ENCODE results near the gene ZBTB20. TPM values are rescaled to one million over a fixed set of nuclear protein-coding genes. Genes with fewer than 3 reads are reported as not detected.

ZBTB20 gene
- total RNA-seq, 5 donors from 2014 or later (not counting 1 experiment from before 2014, with no cell fraction given): 43.1 to 80.7 (median 48.4) TPM

- Mint-ChIP-seq H3K36me3 (peaks cover 4% of the 10 kb centered on the region), H3K4me1 (peaks cover 0 to 10% (median 2%) of the 10 kb centered on the region in 3 donors), H3K9me3 (peaks cover 0 to 4% (median 3%) of the 10 kb centered on the region in 3 donors), H3K27ac (no peak overlapping the region), H3K4me3 (no peak overlapping the region), H3K27me3 (no peaks in the 10 kb centered on the region)
- Histone ChIP-seq H3K27ac (ENCODE audit: low read length) (no peak overlapping the region), H3K4me1 (ENCODE audit: control insufficient read depth in 1 of 2, extremely low read depth in 1 of 2, insufficient read depth in 2 of 2, low read length in 2 of 2) (no peaks in the 10 kb centered on the region), H3K27me3 (replicated peaks in 1 of 2; ENCODE audit: control insufficient read depth in 2 of 2, extremely low read depth in 1 of 2, insufficient read depth in 2 of 2, low read length in 1 of 2) (no peaks in the 10 kb centered on the region), H3K4me3 (ENCODE audit: control insufficient read depth in 1 of 2, extremely low read depth in 1 of 2, low read length in 1 of 2) (no peak overlapping the region), H3K9me3 (no peaks in the 10 kb centered on the region), H3K36me3 (ENCODE audit: control insufficient read depth in 2 of 2, extremely low read depth in 1 of 2, insufficient read depth in 1 of 2, low read length in 1 of 2) (no peaks in the 10 kb centered on the region)
- ChIA-PET CTCF (interaction anchor here in 1 of 2 donors (0.5 kb wide), 1 partner anchor 54 kb away, joined by 3 read pairs; no protein-coding TSS in a partner anchor), POLR2A (interaction anchor here in 1 of 2 donors (0.6 kb wide), 1 partner anchor 9 kb away, joined by 6 read pairs; no protein-coding TSS in a partner anchor)
- no peak for ATAC-seq (replicated peaks in 1 of 4)
- DNase-seq: no peak
- WGBS (ENCODE audit: insufficient coverage): 100% methylated on average over 1 of the region's 3 CpGs
These were observed 7.5 kb upstream of the ZBTB20 start for GRCh38 chr3:115154611-115155010.

GRCh38 chr3:115151921-115152320 lies 4.8 kb upstream of the ZBTB20 start:
- ChIA-PET POLR2A (no interaction called here), CTCF (interaction anchor here in 1 of 2 donors (0.7 kb wide), 1 partner anchor 25 kb away, joined by 3 read pairs; no protein-coding TSS in a partner anchor)
- no peak overlapping the region for H3K4me3 Mint-ChIP-seq
- H3K27me3 Mint-ChIP-seq: no peaks in the 10 kb centered on the region
- H3K27ac Mint-ChIP-seq: no peak overlapping the region
- H3K4me3 ChIP-seq (ENCODE audit: control insufficient read depth in 1 of 2, extremely low read depth in 1 of 2, low read length in 1 of 2): no peak overlapping the region
- peaks cover 4% of the 10 kb centered on the region for H3K36me3 Mint-ChIP-seq
- peaks cover 4 to 7% of the 10 kb centered on the region in 2 experiments for H3K4me1 ChIP-seq (ENCODE audit: control insufficient read depth in 1 of 2, extremely low read depth in 1 of 2, insufficient read depth in 2 of 2, low read length in 2 of 2)
- no peaks in the 10 kb centered on the region for H3K9me3 ChIP-seq
- H3K27me3 ChIP-seq (replicated peaks in 1 of 2; ENCODE audit: control insufficient read depth in 2 of 2, extremely low read depth in 1 of 2, insufficient read depth in 2 of 2, low read length in 1 of 2): no peaks in the 10 kb centered on the region
- ATAC-seq (replicated peaks in 1 of 4) (no peak), DNase-seq (no peak)
- no peaks in the 10 kb centered on the region for H3K36me3 ChIP-seq (ENCODE audit: control insufficient read depth in 2 of 2, extremely low read depth in 1 of 2, insufficient read depth in 1 of 2, low read length in 1 of 2)
- no peak overlapping the region for H3K27ac ChIP-seq (ENCODE audit: low read length)
- H3K9me3 Mint-ChIP-seq: peaks cover 0 to 4% (median 3%) of the 10 kb centered on the region in 3 donors
- no CpG with 5 or more reads among the region's 2 CpGs for WGBS (ENCODE audit: insufficient coverage)
- H3K4me1 Mint-ChIP-seq: peaks cover 8 to 16% (median 13%) of the 10 kb centered on the region in 3 donors

- peak overlapping the region; percentile 99 for H3K27ac Mint-ChIP-seq
- peaks cover 0 to 4% (median 3%) of the 10 kb centered on the region in 3 donors for H3K9me3 Mint-ChIP-seq
- no peak for ATAC-seq (replicated peaks in 1 of 4)
- no peak for DNase-seq
- Histone ChIP-seq H3K4me1 (ENCODE audit: control insufficient read depth in 1 of 2, extremely low read depth in 1 of 2, insufficient read depth in 2 of 2, low read length in 2 of 2) (peaks cover 7 to 13% of the 10 kb centered on the region in 2 experiments), H3K36me3 (ENCODE audit: control insufficient read depth in 2 of 2, extremely low read depth in 1 of 2, insufficient read depth in 1 of 2, low read length in 1 of 2) (no peaks in the 10 kb centered on the region), H3K27me3 (replicated peaks in 1 of 2; ENCODE audit: control insufficient read depth in 2 of 2, extremely low read depth in 1 of 2, insufficient read depth in 2 of 2, low read length in 1 of 2) (no peaks in the 10 kb centered on the region), H3K4me3 (ENCODE audit: control insufficient read depth in 1 of 2, extremely low read depth in 1 of 2, low read length in 1 of 2) (peak overlapping the region; percentile 76 to 80), H3K9me3 (no peaks in the 10 kb centered on the region), H3K27ac (ENCODE audit: low read length) (peak overlapping the region; percentile 97)
- H3K4me3 Mint-ChIP-seq: peak overlapping the region; percentile 92 to 98 (median 96)
- H3K4me1 Mint-ChIP-seq: peaks cover 29 to 35% (median 32%) of the 10 kb centered on the region in 3 donors
- H3K27me3 Mint-ChIP-seq: no peaks in the 10 kb centered on the region
- 0% methylated on average over 4 of the region's 20 CpGs for WGBS (ENCODE audit: insufficient coverage)
- ChIA-PET POLR2A (interaction anchor here (0.6 to 4.0 kb wide), 5 partner anchors 17 to 764 kb away, joined by 3 to 38 read pairs (median 3); no protein-coding TSS in a partner anchor), CTCF (interaction anchor here in 1 of 2 donors (1.7 kb wide), 1 partner anchor 17 kb away, joined by 7 read pairs; no protein-coding TSS in a partner anchor)
- peaks cover 11% of the 10 kb centered on the region for H3K36me3 Mint-ChIP-seq
These were observed 1.2 kb upstream of the ZBTB20 start for GRCh38 chr3:115148142-115148790.

- under 1% methylated on average over 30 of the region's 54 CpGs for WGBS (ENCODE audit: insufficient coverage)
- H3K27ac ChIP-seq (ENCODE audit: low read length): peak overlapping the region; percentile 97
- no peaks in the 10 kb centered on the region for H3K27me3 Mint-ChIP-seq
- peak; percentile 89 to 100 (median 98) for DNase-seq
- H3K4me3 Mint-ChIP-seq: peak overlapping the region; percentile 92 to 98 (median 96)
- peaks cover 35 to 41% (median 35%) of the 10 kb centered on the region in 3 donors for H3K4me1 Mint-ChIP-seq
- H3K4me3 ChIP-seq (ENCODE audit: control insufficient read depth in 1 of 2, extremely low read depth in 1 of 2, low read length in 1 of 2): peak overlapping the region; percentile 76 to 80
- H3K36me3 ChIP-seq (ENCODE audit: control insufficient read depth in 2 of 2, extremely low read depth in 1 of 2, insufficient read depth in 1 of 2, low read length in 1 of 2): no peaks in the 10 kb centered on the region
- peaks cover 14% of the 10 kb centered on the region for H3K36me3 Mint-ChIP-seq
- no peaks in the 10 kb centered on the region for H3K27me3 ChIP-seq (replicated peaks in 1 of 2; ENCODE audit: control insufficient read depth in 2 of 2, extremely low read depth in 1 of 2, insufficient read depth in 2 of 2, low read length in 1 of 2)
- H3K4me1 ChIP-seq (ENCODE audit: control insufficient read depth in 1 of 2, extremely low read depth in 1 of 2, insufficient read depth in 2 of 2, low read length in 2 of 2): peaks cover 7 to 13% of the 10 kb centered on the region in 2 experiments
- H3K9me3 Mint-ChIP-seq: peaks cover 0 to 4% (median 3%) of the 10 kb centered on the region in 3 donors
- ChIA-PET CTCF (interaction anchor here in 1 of 2 donors (0.6 to 4.0 kb wide), 4 partner anchors 16 to 644 kb away, joined by 3 to 41 read pairs (median 12); no protein-coding TSS in a partner anchor), POLR2A (interaction anchor here (0.6 to 4.0 kb wide), 6 partner anchors 17 to 637 kb away, joined by 3 to 38 read pairs (median 4); no protein-coding TSS in a partner anchor)
- peak; percentile 78 to 81 (median 80) for ATAC-seq (replicated peaks in 1 of 4)
- no peaks in the 10 kb centered on the region for H3K9me3 ChIP-seq
- peak overlapping the region; percentile 99 for H3K27ac Mint-ChIP-seq
These were observed 447 bp upstream of the ZBTB20 start for GRCh38 chr3:115147329-115148141.

- WGBS (ENCODE audit: insufficient coverage): 0% methylated on average over 1 of the region's 9 CpGs
- peak in 34 of 35 experiments; percentile 6 to 74 (median 34) for DNase-seq
- peak overlapping the region; percentile 96 to 97 for H3K27ac Mint-ChIP-seq
- no peak for ATAC-seq (replicated peaks in 1 of 4)
- peaks cover 35 to 50% (median 46%) of the 10 kb centered on the region in 3 donors for H3K4me1 Mint-ChIP-seq
- Histone ChIP-seq H3K27ac (ENCODE audit: low read length) (peak overlapping the region; percentile 92), H3K36me3 (ENCODE audit: control insufficient read depth in 2 of 2, extremely low read depth in 1 of 2, insufficient read depth in 1 of 2, low read length in 1 of 2) (no peaks in the 10 kb centered on the region), H3K27me3 (replicated peaks in 1 of 2; ENCODE audit: control insufficient read depth in 2 of 2, extremely low read depth in 1 of 2, insufficient read depth in 2 of 2, low read length in 1 of 2) (no peaks in the 10 kb centered on the region), H3K4me1 (ENCODE audit: control insufficient read depth in 1 of 2, extremely low read depth in 1 of 2, insufficient read depth in 2 of 2, low read length in 2 of 2) (peaks cover 7 to 13% of the 10 kb centered on the region in 2 experiments), H3K4me3 (ENCODE audit: control insufficient read depth in 1 of 2, extremely low read depth in 1 of 2, low read length in 1 of 2) (peak overlapping the region; percentile 76 to 88), H3K9me3 (no peaks in the 10 kb centered on the region)
- H3K9me3 Mint-ChIP-seq: peaks cover 0 to 4% (median 3%) of the 10 kb centered on the region in 3 donors
- peak overlapping the region; percentile 95 to 98 (median 96) for H3K4me3 Mint-ChIP-seq
- H3K36me3 Mint-ChIP-seq: peaks cover 21% of the 10 kb centered on the region
- ChIA-PET POLR2A (interaction anchor here (0.5 to 4.0 kb wide), 19 partner anchors 8 to 933 kb away, joined by 3 to 38 read pairs (median 5); no protein-coding TSS in a partner anchor), CTCF (interaction anchor here (0.5 to 4.0 kb wide), 18 partner anchors 18 to 1612 kb away, joined by 3 to 41 read pairs (median 4); no protein-coding TSS in a partner anchor)
- no peaks in the 10 kb centered on the region for H3K27me3 Mint-ChIP-seq
These were observed 1.1 kb downstream of the ZBTB20 start for GRCh38 chr3:115146032-115146417.

Measured in T-cell (primary cell).